ENCODE results near the gene MDH2. TPM values are rescaled to one million over a fixed set of nuclear protein-coding genes. Genes with fewer than 3 reads are reported as not detected.
"Not testable (repeated sequence)": the region's sequence is repeated elsewhere in the genome, so short reads cannot be mapped to it uniquely, and the experiment has no call there.

The MDH2 gene
- total RNA-seq, 2 experiments from 2014 or later, result 259 to 271 TPM

- peaks cover 12% of the 10 kb centered on the region for H3K4me1 Mint-ChIP-seq (ENCODE audit: low read depth)
- H3K9me3 Mint-ChIP-seq, result peaks cover 11% of the 10 kb centered on the region
- CTCF ChIA-PET, result interaction anchor here (1.0 kb wide), 1 partner anchor 26 kb away, joined by 3 read pairs; no protein-coding TSS in a partner anchor
- H3K36me3 Mint-ChIP-seq, result no peaks in the 10 kb centered on the region
- DNase-seq, result no peak
- peaks cover under 1% of the 10 kb centered on the region for H3K27me3 Mint-ChIP-seq
- H3K4me3 Mint-ChIP-seq, result no peak overlapping the region
- POLR2A ChIA-PET, result no interaction called here
- H3K27ac Mint-ChIP-seq, result no peak overlapping the region
- intact Hi-C loops (cut with micrococcal nuclease), result no loop called here
Measured at GRCh38 chr7:76074972-76075370, 27.1 kb downstream of the MDH2 start.

DNA sequence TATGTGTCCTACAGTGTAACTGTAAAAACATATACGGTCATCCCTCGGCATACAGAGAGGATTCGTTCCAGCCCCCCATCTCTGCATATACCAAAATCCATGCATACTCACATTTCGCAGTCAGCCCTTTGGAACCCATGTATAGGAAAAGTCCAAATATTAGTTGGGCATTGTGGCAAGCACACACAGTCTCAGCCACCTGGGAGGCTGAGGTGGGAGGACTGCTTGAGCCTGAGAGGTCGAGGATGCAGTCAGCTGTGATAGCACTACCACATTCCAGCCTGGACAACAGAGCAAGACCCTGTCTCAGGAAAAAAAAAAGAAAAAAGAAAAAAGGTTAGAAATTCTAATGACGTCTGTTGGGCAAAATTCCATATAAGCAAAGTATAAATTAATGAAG is 29.1 kb downstream of the MDH2 start:
- intact Hi-C loops (cut with micrococcal nuclease), result no loop called here
- Mint-ChIP-seq H3K4me3 (no peak overlapping the region), H3K36me3 (no peaks in the 10 kb centered on the region), H3K4me1 (ENCODE audit: low read depth) (peaks cover 12% of the 10 kb centered on the region), H3K27me3 (peaks cover 7% of the 10 kb centered on the region), H3K9me3 (peaks cover 11% of the 10 kb centered on the region), H3K27ac (no peak overlapping the region)
- DNase-seq, result no peak
- CTCF ChIA-PET, result no interaction called here
- POLR2A ChIA-PET, result no interaction called here

GRCh38 chr7:76077435-76077834 is 29.5 kb downstream of the MDH2 start:
- no peak for DNase-seq
- H3K36me3 Mint-ChIP-seq, result no peaks in the 10 kb centered on the region
- peaks cover 12% of the 10 kb centered on the region for H3K4me1 Mint-ChIP-seq (ENCODE audit: low read depth)
- peaks cover 11% of the 10 kb centered on the region for H3K9me3 Mint-ChIP-seq
- CTCF ChIA-PET, result interaction anchor here (0.7 kb wide), 1 partner anchor 34 kb away, joined by 4 read pairs; no protein-coding TSS in a partner anchor
- H3K4me3 Mint-ChIP-seq, result no peak overlapping the region
- H3K27me3 Mint-ChIP-seq, result peaks cover 8% of the 10 kb centered on the region
- H3K27ac Mint-ChIP-seq, result no peak overlapping the region
- POLR2A ChIA-PET, result no interaction called here
- intact Hi-C loops (cut with micrococcal nuclease), result no loop called here

DNA sequence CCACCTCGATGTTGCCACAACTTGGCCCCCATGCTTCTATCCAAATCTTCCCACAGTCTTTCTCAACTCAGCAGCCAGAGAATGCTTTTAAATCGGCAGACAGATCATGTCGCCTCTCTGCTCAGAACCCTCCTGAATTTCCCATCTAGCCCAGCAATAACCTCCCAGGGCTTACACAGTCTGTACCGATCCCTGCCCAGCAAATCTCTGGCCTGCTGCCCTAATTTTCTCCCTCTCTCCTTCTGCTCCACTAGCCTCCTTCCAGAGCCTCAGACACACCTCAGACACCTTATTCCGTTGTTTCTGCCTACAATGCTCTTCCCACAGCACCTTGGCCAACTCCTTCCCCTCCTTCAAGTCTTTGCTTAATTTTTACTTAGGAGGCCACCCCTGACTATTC is 32.3 kb downstream of the MDH2 start:
- Mint-ChIP-seq H3K9me3 (peaks cover 3% of the 10 kb centered on the region), H3K4me3 (no peak overlapping the region), H3K36me3 (no peaks in the 10 kb centered on the region), H3K27me3 (peaks cover 11% of the 10 kb centered on the region), H3K4me1 (ENCODE audit: low read depth) (peaks cover 12% of the 10 kb centered on the region), H3K27ac (no peak overlapping the region)
- ChIA-PET POLR2A (no interaction called here), CTCF (no interaction called here)
- intact Hi-C loops (cut with micrococcal nuclease), result no loop called here
- DNase-seq, result no peak

GRCh38 chr7:76084115-76084514 is 36.2 kb downstream of the MDH2 start:
- POLR2A ChIA-PET; DNase-seq; intact Hi-C loops (cut with micrococcal nuclease); CTCF ChIA-PET; H3K4me1 Mint-ChIP-seq (ENCODE audit: low read depth); H3K4me3 Mint-ChIP-seq; H3K9me3 Mint-ChIP-seq; H3K36me3 Mint-ChIP-seq; H3K27ac Mint-ChIP-seq: not testable (repeated sequence)
- peaks cover 16% of the 10 kb centered on the region for H3K27me3 Mint-ChIP-seq

- no peaks in the 10 kb centered on the region for H3K36me3 Mint-ChIP-seq
- POLR2A ChIA-PET, result no interaction called here
Measured at GRCh38 chr7:76086070-76086469, 38.2 kb downstream of the MDH2 start.

GRCh38 chr7:76087362-76087791 is 39.5 kb downstream of the MDH2 start:
- POLR2A ChIA-PET; H3K4me1 Mint-ChIP-seq (ENCODE audit: low read depth); H3K9me3 Mint-ChIP-seq: not testable (repeated sequence)

More at GRCh38 chr7:76086070-76086469, 38.2 kb downstream of the MDH2 start:
- CTCF ChIA-PET, result no interaction called here
- no peak for DNase-seq
- Mint-ChIP-seq H3K4me1 (ENCODE audit: low read depth) (no peaks in the 10 kb centered on the region), H3K4me3 (no peak overlapping the region), H3K9me3 (no peaks in the 10 kb centered on the region), H3K27ac (no peak overlapping the region), H3K27me3 (peaks cover 16% of the 10 kb centered on the region)
- intact Hi-C loops (cut with micrococcal nuclease), result no loop called here

GRCh38 chr7:76089865-76090475 is 42.1 kb downstream of the MDH2 start:
- intact Hi-C loops (cut with micrococcal nuclease), result no loop called here
- Mint-ChIP-seq H3K27ac (no peak overlapping the region), H3K4me1 (ENCODE audit: low read depth) (no peaks in the 10 kb centered on the region), H3K4me3 (no peak overlapping the region), H3K9me3 (no peaks in the 10 kb centered on the region), H3K36me3 (no peaks in the 10 kb centered on the region), H3K27me3 (peaks cover 16% of the 10 kb centered on the region)
- POLR2A ChIA-PET, result no interaction called here
- CTCF ChIA-PET, result no interaction called here
- DNase-seq, result no peak

More at GRCh38 chr7:76087362-76087791, 39.5 kb downstream of the MDH2 start:
- DNase-seq; H3K27ac Mint-ChIP-seq; H3K36me3 Mint-ChIP-seq; CTCF ChIA-PET; H3K4me3 Mint-ChIP-seq; intact Hi-C loops (cut with micrococcal nuclease): not testable (repeated sequence)
- H3K27me3 Mint-ChIP-seq, result peaks cover 18% of the 10 kb centered on the region

DNA sequence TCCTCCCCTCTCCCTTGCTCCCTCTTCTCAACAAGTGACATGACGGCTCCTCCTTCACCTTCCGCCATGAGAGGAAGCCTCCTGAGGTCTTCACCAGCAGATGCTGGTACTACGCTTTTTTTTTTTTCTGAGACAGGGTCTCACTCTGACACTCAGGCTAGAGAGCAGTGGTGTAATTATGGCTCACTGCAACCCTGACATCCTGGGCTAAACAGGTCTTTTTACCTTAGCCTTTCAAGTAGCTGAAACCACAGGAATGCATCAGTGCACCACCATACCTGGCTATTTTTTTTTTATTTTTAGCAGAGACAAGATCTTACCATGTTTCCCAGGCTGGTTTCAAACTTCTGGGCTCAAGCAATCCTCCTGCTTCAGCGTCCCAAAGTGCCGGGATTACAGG is 43.6 kb downstream of the MDH2 start:
- no peaks in the 10 kb centered on the region for H3K36me3 Mint-ChIP-seq
- no peak overlapping the region for H3K4me3 Mint-ChIP-seq
- CTCF ChIA-PET, result no interaction called here
- H3K27ac Mint-ChIP-seq, result no peak overlapping the region
- peaks cover 15% of the 10 kb centered on the region for H3K27me3 Mint-ChIP-seq
- H3K9me3 Mint-ChIP-seq, result no peaks in the 10 kb centered on the region
- POLR2A ChIA-PET, result no interaction called here
- no peaks in the 10 kb centered on the region for H3K4me1 Mint-ChIP-seq (ENCODE audit: low read depth)
- DNase-seq, result no peak
- intact Hi-C loops (cut with micrococcal nuclease), result no loop called here

GRCh38 chr7:76093531-76093930 is 45.6 kb downstream of the MDH2 start:
- H3K27ac Mint-ChIP-seq; H3K4me1 Mint-ChIP-seq (ENCODE audit: low read depth); CTCF ChIA-PET; intact Hi-C loops (cut with micrococcal nuclease); H3K9me3 Mint-ChIP-seq; DNase-seq; POLR2A ChIA-PET; H3K36me3 Mint-ChIP-seq; H3K4me3 Mint-ChIP-seq: not testable (repeated sequence)
- peaks cover 15% of the 10 kb centered on the region for H3K27me3 Mint-ChIP-seq

DNA sequence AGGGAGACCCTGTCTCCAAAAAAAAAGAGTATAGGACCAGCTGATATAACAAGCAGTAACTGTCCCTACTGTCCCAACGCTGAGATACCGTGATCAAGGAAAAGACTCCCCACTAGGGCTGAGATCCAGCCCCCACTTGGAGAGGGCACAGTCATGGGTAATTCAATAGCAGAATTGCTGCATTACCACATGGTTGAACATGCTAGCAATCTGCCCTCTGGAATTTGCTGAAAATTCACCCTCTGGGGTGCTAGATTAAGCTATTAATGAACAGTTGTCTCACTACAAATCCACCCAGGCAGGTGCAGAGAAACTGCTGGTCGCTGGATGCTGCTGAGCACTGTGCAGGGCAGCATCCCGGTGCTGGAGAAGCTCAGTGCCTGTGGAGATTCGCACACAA is 46.4 kb downstream of the MDH2 start:
- peaks cover 17% of the 10 kb centered on the region for H3K27me3 Mint-ChIP-seq
- H3K9me3 Mint-ChIP-seq; H3K4me1 Mint-ChIP-seq (ENCODE audit: low read depth); H3K36me3 Mint-ChIP-seq; POLR2A ChIA-PET; H3K4me3 Mint-ChIP-seq; CTCF ChIA-PET; DNase-seq; H3K27ac Mint-ChIP-seq; intact Hi-C loops (cut with micrococcal nuclease): not testable (repeated sequence)

DNA sequence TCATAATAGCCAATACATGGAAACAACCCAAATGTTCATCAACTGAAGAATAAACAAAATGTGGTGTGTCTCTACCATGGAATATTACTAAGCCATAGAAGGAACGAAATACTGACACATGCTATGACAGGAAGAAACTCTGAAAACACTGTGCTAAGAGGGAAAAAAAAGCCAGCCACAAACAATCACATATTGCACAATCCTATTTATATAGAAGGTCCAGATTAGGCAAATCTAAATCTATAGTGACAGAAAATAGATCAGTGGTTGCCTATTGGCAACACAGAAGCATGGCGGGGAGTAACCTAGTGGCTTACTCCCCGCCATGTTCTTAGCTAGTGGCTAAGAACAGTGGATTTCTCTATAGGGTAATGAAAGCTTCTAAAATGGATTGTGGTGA is 48.0 kb downstream of the MDH2 start:
- Mint-ChIP-seq H3K4me1 (ENCODE audit: low read depth) (no peaks in the 10 kb centered on the region), H3K36me3 (no peaks in the 10 kb centered on the region), H3K27me3 (peaks cover 14% of the 10 kb centered on the region), H3K27ac (no peak overlapping the region), H3K4me3 (no peak overlapping the region), H3K9me3 (no peaks in the 10 kb centered on the region)
- CTCF ChIA-PET, result interaction anchor here (1.2 kb wide), 1 partner anchor 19 kb away, joined by 3 read pairs; no protein-coding TSS in a partner anchor
- intact Hi-C loops (cut with micrococcal nuclease), result no loop called here
- POLR2A ChIA-PET, result no interaction called here
- DNase-seq, result no peak

DNA sequence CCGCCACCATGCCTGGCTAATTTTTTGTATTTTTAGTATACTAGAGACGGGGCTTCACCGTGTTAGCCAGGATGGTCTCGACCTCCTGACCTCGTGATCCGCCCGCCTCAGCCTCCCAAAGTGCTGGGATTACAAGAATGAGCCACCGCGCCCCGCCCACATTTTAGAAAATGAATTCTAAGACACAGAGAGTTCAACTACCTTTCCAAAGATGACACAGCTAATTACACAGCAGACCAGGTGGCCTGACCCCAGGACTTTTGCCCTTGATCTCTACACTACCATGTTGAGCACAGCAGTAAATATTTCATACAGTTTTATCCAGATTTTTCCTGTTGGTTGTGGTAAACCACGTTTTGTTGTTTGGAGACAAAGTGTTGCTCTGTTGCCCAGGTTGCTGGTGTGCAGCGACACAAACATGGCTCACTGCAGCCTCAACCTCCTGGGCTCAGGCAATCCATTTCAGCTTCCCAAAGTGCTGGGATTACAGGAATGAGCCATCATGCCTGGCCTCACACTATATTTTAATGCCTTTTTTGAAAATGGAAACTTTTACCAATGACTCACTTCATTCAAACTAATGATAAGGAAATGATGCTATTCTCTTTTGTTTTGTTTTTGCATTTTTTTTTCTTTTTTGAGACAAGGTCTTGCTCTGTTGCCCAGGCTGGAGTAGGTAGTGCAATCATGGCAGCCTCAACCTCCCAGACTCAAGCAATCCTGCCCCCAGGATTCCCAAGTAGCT is 54.0 kb downstream of the MDH2 start:
- POLR2A ChIA-PET; H3K36me3 Mint-ChIP-seq; CTCF ChIA-PET; H3K27me3 Mint-ChIP-seq; intact Hi-C loops (cut with micrococcal nuclease); H3K9me3 Mint-ChIP-seq; H3K4me3 Mint-ChIP-seq; H3K4me1 Mint-ChIP-seq (ENCODE audit: low read depth): not testable (repeated sequence)
- peak overlapping the region; percentile 26 for H3K27ac Mint-ChIP-seq
- peak; percentile 10 for DNase-seq
